ENCODE data around the gene HLA-DRB1.
"Not testable (repeated sequence)": the region's sequence is repeated elsewhere in the genome, so short reads cannot be mapped to it uniquely, and the experiment has no call there.

Gene HLA-DRB1

DNA sequence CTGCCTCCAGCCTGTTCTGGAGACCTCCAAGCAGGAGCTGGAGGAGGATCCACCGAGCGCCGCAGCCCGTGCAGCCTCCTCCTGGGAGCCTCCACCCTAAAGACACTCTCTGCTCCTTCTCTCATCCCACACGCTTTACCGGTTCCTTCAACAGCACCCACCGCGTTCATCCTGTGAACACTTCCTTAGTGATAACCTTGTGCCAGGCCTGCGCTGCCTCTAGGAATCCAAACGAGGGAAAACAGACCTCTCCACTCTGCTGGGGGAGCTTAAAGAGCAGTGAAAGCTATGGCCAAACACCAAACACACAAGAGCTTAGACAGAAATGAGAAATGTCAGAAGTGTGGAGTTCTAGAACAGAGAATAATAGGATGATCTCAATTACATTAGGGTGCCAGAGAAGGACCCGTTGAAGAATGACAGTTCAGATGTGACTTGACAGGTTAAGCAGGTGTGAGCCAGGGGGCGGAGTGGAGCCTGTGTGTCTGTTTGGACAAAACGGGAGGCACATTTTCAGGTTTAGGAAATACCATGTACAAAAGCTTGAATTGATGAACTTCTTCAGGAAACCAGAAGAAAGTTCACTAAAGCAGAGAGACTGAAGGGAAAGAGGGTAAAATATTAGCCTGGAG is 31.1 kb downstream of the HLA-DRB1 start:
- H3K4me3 ChIP-seq (replicated peaks; ENCODE audit: low read depth, low read length), result no peak overlapping the region
- TF ChIP-seq, protein P1, sequence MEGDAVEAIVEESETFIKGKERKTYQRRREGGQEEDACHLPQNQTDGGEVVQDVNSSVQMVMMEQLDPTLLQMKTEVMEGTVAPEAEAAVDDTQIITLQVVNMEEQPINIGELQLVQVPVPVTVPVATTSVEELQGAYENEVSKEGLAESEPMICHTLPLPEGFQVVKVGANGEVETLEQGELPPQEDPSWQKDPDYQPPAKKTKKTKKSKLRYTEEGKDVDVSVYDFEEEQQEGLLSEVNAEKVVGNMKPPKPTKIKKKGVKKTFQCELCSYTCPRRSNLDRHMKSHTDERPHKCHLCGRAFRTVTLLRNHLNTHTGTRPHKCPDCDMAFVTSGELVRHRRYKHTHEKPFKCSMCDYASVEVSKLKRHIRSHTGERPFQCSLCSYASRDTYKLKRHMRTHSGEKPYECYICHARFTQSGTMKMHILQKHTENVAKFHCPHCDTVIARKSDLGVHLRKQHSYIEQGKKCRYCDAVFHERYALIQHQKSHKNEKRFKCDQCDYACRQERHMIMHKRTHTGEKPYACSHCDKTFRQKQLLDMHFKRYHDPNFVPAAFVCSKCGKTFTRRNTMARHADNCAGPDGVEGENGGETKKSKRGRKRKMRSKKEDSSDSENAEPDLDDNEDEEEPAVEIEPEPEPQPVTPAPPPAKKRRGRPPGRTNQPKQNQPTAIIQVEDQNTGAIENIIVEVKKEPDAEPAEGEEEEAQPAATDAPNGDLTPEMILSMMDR (IDR thresholded peaks at IDR 0.05; ENCODE audit: low read length, missing control alignments), result no peak
- no peak for DNase-seq (ENCODE audit: low read depth)

DNA sequence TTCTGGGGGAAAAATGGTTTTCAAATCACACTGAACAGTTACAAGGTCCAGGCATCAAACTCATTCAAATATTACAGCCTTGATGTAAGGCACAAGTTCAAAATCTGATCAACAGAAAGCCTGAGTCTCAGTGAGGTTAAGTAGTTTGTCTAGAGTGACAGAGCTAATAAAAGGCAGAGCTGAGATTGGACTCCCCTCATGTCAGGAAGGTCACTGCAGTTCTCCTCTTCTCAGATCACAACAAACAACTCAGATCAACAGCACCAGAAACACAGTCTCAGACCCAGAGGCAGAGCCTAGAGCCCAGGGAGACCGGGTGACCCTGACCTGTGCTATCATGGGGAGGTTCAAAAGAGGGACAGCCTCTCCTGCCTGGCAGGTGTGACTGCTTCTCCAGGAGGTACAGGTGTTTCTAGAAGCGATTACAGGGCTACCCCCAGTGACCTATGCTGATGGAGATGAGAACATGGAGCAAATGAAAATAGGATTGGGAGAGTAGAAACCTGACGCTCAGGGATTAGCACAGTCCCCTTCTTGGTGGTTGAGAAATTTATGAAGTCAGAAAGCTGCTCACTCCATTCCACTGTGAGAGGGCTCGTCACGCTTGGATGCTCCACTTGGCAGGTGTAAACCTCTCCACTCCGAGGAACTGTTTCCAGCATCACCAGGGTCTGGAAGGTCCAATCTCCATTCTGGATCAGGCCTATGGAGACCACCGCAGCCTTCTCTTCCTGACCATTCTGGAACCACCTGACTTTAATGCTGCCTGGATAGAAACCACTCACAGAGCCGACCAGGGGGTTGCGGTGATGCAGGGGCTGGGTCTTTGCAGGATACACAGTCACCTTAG is 35.3 kb downstream of the HLA-DRB1 start:
- TF ChIP-seq, protein P1 (IDR thresholded peaks at IDR 0.05; ENCODE audit: low read length, missing control alignments), result no peak
- H3K4me3 ChIP-seq (replicated peaks; ENCODE audit: low read depth, low read length), result no peak overlapping the region
- DNase-seq (ENCODE audit: low read depth), result no peak

DNA sequence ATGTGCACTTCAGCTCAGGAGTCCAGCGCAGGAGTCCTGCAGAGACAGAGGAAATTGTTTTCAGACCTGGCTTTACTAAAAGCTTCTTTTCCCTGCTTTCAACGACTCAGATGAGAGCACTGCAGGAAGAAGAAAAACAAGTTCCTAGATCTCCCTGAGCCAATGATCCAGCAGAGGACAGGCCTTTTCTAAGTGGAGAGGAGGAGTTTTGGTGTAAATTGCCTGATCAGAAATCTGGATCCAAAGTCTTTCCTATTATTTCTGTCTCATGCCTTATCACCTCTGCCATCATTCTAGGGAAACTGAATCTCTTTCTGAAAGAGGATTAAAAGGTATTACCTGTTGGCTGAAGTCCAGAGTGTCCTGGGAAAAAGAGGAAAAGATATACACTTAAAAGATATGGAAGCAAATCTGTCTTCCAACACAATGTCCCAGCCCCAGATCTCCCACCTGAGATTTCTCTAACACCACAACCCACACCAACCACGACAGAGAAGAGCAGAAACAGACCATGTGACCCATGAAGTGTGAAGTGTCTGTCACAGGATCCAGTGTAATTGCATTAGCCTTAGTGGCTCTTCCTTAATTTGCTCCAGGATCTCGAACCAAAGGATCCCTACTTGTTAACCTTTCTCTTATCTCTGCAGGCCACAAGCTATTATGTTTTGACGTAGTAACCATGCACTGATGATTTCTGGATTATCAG is 36.5 kb downstream of the HLA-DRB1 start:
- H3K4me3 ChIP-seq (replicated peaks; ENCODE audit: low read depth, low read length), result no peak overlapping the region
- DNase-seq (ENCODE audit: low read depth), result no peak
- TF ChIP-seq, protein P1 (IDR thresholded peaks at IDR 0.05; ENCODE audit: low read length, missing control alignments), result no peak

DNA sequence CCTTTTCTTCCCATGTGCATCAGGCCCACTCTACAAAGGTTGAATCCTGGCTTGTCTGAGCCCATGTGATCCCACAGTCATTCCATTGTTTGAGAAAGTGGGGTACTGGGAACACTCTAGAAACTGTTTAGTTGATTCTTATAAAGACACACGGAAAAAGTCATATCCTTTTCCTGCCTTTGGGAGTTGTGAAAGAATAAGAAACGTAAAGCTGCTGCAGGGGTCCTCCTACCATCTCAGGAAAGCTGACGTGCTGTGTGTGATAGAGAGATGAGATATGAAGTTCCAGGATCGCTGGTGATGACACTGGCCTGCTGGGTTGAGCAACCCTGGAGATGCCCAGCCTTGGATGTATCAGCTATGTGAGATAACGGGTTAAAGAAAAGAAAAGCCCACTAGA is 38.2 kb downstream of the HLA-DRB1 start:
- TF ChIP-seq, protein P1 (IDR thresholded peaks at IDR 0.05; ENCODE audit: low read length, missing control alignments), result no peak
- no peak overlapping the region for H3K4me3 ChIP-seq (replicated peaks; ENCODE audit: low read depth, low read length)
- DNase-seq (ENCODE audit: low read depth), result peak; percentile 7

DNA sequence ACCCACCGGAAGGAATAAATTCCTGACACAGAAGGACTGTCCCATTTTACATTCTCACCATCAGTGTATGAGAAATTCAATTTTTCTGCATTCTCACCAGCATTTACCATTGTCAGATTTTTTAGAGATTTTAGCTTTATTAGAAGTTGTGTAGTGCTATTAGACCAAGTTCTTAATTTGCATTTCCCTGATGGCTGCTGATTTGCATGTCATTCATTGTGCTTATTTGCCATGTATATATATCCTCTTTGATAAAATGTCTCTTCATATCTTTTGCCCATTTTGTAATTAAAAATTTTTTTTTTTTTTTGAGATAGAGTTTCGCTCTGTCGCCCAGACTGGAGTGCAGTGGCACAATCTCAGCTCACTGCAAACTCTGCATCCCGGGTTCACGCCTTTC is 49.8 kb downstream of the HLA-DRB1 start:
- TF ChIP-seq, protein P1 (IDR thresholded peaks at IDR 0.05; ENCODE audit: low read length, missing control alignments), result no peak
- DNase-seq (ENCODE audit: low read depth), result no peak
- H3K4me3 ChIP-seq (replicated peaks; ENCODE audit: low read depth, low read length), result no peak overlapping the region

DNA sequence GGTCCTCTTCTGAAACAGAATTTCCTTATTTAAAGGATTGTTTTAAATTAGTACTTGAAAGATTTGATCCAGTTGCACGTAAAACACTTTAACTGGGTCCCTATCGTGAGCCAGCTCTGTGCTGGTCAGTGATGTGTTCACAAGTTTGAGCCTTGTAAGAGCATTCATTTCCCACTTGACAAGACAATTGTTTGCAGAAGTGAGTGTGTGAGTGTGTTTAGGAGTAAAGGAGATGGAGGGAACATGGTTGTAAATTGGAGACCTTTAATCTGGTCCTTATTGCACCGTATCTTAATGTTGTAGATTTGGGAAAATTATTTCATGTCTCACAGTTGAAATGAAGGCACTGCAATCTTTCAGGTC is 59.2 kb downstream of the HLA-DRB1 start:
- not testable (repeated sequence) for H3K4me3 ChIP-seq (replicated peaks; ENCODE audit: low read depth, low read length); DNase-seq (ENCODE audit: low read depth)

DNA sequence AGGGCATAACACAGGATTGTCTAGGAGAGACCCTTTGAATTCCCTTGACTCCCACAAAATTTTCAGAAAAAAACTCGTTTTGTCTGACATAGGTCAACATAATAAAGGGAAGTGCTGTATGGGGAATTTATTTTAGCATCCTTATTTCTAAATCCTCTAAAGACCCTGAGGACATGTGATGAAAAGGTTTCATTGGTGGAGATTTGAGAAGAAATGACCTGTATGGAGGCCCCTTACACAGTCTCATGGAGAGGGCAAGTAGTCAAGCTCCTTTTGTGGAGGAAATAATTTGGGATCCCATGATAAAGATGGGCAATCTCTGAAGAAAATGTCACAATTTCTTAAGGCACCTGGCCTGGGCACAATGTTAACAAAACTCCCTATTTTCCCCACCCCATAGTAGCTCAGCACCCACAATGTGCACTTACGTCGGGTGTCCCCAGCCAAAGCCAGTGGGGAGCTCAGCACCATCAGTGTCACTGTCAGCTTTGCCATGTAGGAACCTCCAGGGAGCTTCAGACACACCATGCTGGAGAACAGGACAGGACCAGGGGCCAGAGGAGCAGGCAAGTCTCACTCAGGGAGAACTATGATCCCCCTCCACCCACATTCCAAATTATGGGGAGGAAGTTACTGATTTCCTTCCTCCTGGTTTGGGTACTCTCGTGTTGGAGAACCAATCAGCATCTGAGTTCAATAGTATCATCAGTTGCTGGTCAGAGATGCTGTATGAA is 59.8 kb downstream of the HLA-DRB1 start, which contains the start of gene HLA-DRB5:
Gene HLA-DRB5, minus strand, starts transcription at position 591 of the 734 bp plus-strand sequence. Its CDS starts 63 bp downstream, at position 528.
- no peak within 1 kb of the TSS for H3K4me3 ChIP-seq (replicated peaks; ENCODE audit: low read depth, low read length)
- DNase-seq (ENCODE audit: low read depth), result peak; percentile 1
- TF ChIP-seq, protein P1 (IDR thresholded peaks at IDR 0.05; ENCODE audit: low read length, missing control alignments), result no peak

Measured in fibroblast of pulmonary artery (primary cell).